C4-2B (cell line): ENCODE results near the gene CLTC.

Source experiments
- ZFX ChIP-seq: fragments of 450-650 bp; IDR thresholded peaks from 2 replicates; pipeline ENCODE4 v1.6.1; 2017
- TF ChIP-seq, protein P1 (sequence below): fragments of 450-650 bp; conservative IDR thresholded peaks from 2 replicates; pipeline ENCODE4 v1.5.1; 2017; ENCODE audit warnings: mild to moderate bottlenecking

GRCh38 chr17:59652119-59652518, 32.4 kb downstream of the CLTC start:
- TF ChIP-seq, protein P1, sequence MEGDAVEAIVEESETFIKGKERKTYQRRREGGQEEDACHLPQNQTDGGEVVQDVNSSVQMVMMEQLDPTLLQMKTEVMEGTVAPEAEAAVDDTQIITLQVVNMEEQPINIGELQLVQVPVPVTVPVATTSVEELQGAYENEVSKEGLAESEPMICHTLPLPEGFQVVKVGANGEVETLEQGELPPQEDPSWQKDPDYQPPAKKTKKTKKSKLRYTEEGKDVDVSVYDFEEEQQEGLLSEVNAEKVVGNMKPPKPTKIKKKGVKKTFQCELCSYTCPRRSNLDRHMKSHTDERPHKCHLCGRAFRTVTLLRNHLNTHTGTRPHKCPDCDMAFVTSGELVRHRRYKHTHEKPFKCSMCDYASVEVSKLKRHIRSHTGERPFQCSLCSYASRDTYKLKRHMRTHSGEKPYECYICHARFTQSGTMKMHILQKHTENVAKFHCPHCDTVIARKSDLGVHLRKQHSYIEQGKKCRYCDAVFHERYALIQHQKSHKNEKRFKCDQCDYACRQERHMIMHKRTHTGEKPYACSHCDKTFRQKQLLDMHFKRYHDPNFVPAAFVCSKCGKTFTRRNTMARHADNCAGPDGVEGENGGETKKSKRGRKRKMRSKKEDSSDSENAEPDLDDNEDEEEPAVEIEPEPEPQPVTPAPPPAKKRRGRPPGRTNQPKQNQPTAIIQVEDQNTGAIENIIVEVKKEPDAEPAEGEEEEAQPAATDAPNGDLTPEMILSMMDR, result no peak
- no peak for TF ChIP-seq ZFX
